ENCODE data around the gene PRRC1. TPM values are rescaled to one million over a fixed set of nuclear protein-coding genes. Genes with fewer than 3 reads are reported as not detected.

The PRRC1 gene
- polyA plus RNA-seq, 1 of the 3 experiments (the other 2 are of a cell fraction), result 26.6 TPM

DNA sequence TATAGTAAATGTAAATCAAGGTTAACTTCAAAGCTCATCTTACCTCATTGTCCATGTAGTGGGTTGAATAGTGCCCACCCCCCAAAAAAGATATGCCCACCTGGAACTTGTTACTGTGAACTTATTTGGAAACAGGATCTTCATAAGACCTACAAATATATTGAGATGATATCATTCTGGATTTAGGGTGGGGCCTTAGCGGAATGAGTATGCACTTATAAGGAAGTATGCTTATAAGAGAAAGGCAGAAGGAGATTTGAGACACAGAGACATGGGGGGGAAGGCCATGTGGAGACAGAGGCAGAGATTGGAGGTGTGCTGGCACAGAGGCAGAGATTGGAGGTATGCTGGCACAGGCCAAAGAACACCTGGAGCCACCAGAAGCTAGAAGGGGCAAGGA is 2.6 kb upstream of the PRRC1 start:
- H3K27me3 ChIP-seq (ENCODE audit: insufficient read depth), result no peaks in the 10 kb centered on the region; the same call in 1 of the 2 replicates
- TF ChIP-seq ELF1 (IDR thresholded peaks at IDR 0.05) (no peak), POLR2AphosphoS5 (IDR thresholded peaks at IDR 0.05; ENCODE audit: low read depth, low read length) (no peak), SMC3 (IDR thresholded peaks at IDR 0.05; ENCODE audit: low read depth, low read length) (no peak), RCOR1 (IDR thresholded peaks at IDR 0.05; ENCODE audit: low read length) (no peak), FOXJ3 (CRISPR knock-in tag; IDR thresholded peaks at IDR 0.05) (no peak), CTCF (IDR thresholded peaks at IDR 0.05) (no peak), YY1 (IDR thresholded peaks at IDR 0.05; ENCODE audit: low read depth) (no peak)
- TF ChIP-seq, protein P1, sequence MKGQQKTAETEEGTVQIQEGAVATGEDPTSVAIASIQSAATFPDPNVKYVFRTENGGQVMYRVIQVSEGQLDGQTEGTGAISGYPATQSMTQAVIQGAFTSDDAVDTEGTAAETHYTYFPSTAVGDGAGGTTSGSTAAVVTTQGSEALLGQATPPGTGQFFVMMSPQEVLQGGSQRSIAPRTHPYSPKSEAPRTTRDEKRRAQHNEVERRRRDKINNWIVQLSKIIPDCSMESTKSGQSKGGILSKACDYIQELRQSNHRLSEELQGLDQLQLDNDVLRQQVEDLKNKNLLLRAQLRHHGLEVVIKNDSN (IDR thresholded peaks at IDR 0.05; ENCODE audit: borderline replicate concordance, low read depth), result no peak
- TF ChIP-seq, protein P2, sequence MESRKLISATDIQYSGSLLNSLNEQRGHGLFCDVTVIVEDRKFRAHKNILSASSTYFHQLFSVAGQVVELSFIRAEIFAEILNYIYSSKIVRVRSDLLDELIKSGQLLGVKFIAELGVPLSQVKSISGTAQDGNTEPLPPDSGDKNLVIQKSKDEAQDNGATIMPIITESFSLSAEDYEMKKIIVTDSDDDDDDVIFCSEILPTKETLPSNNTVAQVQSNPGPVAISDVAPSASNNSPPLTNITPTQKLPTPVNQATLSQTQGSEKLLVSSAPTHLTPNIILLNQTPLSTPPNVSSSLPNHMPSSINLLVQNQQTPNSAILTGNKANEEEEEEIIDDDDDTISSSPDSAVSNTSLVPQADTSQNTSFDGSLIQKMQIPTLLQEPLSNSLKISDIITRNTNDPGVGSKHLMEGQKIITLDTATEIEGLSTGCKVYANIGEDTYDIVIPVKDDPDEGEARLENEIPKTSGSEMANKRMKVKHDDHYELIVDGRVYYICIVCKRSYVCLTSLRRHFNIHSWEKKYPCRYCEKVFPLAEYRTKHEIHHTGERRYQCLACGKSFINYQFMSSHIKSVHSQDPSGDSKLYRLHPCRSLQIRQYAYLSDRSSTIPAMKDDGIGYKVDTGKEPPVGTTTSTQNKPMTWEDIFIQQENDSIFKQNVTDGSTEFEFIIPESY (IDR thresholded peaks at IDR 0.05; ENCODE audit: borderline replicate concordance, low read depth), result no peak
- TF ChIP-seq, protein P3, sequence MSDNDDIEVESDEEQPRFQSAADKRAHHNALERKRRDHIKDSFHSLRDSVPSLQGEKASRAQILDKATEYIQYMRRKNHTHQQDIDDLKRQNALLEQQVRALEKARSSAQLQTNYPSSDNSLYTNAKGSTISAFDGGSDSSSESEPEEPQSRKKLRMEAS (IDR thresholded peaks at IDR 0.05; ENCODE audit: low read depth), result no peak
- CTCF ChIA-PET, result interaction anchor here (2.7 kb wide), 1 partner anchor 22 kb away, joined by 16 read pairs; no protein-coding TSS in a partner anchor

DNA sequence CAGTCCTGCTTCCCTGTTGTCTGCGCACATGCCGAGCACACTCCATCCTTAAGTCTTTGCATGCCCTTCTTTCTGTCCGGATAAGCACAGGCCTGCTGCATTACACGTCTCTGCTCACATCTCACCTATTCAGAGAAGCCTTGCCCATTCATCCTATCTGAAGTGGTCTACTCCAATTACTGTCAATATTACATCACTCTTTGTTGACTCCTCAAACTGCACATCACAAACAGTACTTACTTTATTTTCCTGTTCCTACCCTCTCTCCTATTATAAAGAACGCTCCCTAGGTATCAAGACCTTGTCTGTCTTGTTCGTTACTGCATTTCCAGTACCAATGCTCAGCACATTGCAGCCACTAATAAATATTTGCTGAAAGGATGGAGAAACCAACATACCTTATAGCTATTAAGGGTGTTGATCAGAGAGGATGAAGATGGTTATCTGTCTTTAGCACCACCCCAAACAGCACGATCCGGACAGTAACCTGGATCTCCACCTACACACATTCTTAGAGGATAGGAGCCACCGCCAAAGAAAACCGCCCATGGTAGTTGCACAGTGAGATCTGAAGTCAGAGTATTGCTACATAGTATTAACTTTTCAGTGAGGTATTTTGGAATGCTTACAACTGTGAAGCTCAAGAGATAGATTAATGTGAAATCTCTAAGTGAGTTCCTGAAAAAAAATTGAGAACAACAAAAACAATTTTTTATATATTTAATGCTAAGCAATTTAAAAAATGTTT is 1.6 kb upstream of the PRRC1 start:
- no peaks in the 10 kb centered on the region for H3F3A ChIP-seq (replicated peaks; ENCODE audit: insufficient read depth)
- ChIA-PET CTCF (no interaction called here), POLR2A (no interaction called here)
- H3K36me3 ChIP-seq (replicated peaks in 1 of 2; ENCODE audit: control insufficient read depth in 1 of 2, insufficient read depth in 2 of 2, low read length in 1 of 2), result peaks cover 15 to 22% of the 10 kb centered on the region in 2 experiments
- 93% methylated on average over 10 of the region's 10 CpGs for WGBS (ENCODE audit: low lambda C conversion rate)
- H3K9ac ChIP-seq, result no peak overlapping the region
- peaks cover 4 to 9% of the 10 kb centered on the region in 2 experiments; a peak in 3 of 4 replicates for H3K4me1 ChIP-seq (ENCODE audit: control insufficient read depth in 1 of 2, insufficient read depth in 2 of 2, low read depth in 1 of 2, low read length in 1 of 2)
- no peak overlapping the region for H3K4me3 ChIP-seq (ENCODE audit: low read depth in 2 of 2, low read length in 1 of 2)
- H3K27ac ChIP-seq (ENCODE audit: low read depth in 2 of 2, low read length in 1 of 2), result no peak overlapping the region
- DNase-seq, result no peak
- no peaks in the 10 kb centered on the region for H3K9me2 ChIP-seq
- H3K9me3 ChIP-seq, result no peaks in the 10 kb centered on the region
- no peaks in the 10 kb centered on the region for H3K27me3 ChIP-seq (ENCODE audit: insufficient read depth)
- no peak overlapping the region for H3K4me2 ChIP-seq
- H3K79me2 ChIP-seq (ENCODE audit: insufficient read depth), result peaks cover 34% of the 10 kb centered on the region
- peaks cover 24% of the 10 kb centered on the region for H4K20me1 ChIP-seq (ENCODE audit: insufficient read depth)
- H2AFZ ChIP-seq (ENCODE audit: low read depth), result no peak overlapping the region
- TF ChIP-seq MXI1 (IDR thresholded peaks at IDR 0.05; ENCODE audit: low read depth, low read length) (no peak), RAD21 (IDR thresholded peaks at IDR 0.05; ENCODE audit: low read length) (no peak), SIN3A (IDR thresholded peaks at IDR 0.05; ENCODE audit: borderline replicate concordance, low read depth, low read length) (no peak), CHD2 (IDR thresholded peaks at IDR 0.05; ENCODE audit: low read length, partially characterized antibody) (no peak), RFX5 (IDR thresholded peaks at IDR 0.05; ENCODE audit: low read length) (no peak), CTCF (IDR thresholded peaks at IDR 0.05) (no peak), GABPA (IDR thresholded peaks at IDR 0.05; ENCODE audit: low read depth) (no peak)
- TF ChIP-seq, protein P3 (IDR thresholded peaks at IDR 0.05; ENCODE audit: low read depth), result no peak
- TF ChIP-seq, protein P4, sequence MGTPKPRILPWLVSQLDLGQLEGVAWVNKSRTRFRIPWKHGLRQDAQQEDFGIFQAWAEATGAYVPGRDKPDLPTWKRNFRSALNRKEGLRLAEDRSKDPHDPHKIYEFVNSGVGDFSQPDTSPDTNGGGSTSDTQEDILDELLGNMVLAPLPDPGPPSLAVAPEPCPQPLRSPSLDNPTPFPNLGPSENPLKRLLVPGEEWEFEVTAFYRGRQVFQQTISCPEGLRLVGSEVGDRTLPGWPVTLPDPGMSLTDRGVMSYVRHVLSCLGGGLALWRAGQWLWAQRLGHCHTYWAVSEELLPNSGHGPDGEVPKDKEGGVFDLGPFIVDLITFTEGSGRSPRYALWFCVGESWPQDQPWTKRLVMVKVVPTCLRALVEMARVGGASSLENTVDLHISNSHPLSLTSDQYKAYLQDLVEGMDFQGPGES (IDR thresholded peaks at IDR 0.05; ENCODE audit: low read depth, low read length), result no peak

More for the DNA sequence above, 2.6 kb upstream of the PRRC1 start:
- peaks cover 23% of the 10 kb centered on the region for H3K79me2 ChIP-seq (ENCODE audit: insufficient read depth)
- peaks cover 15% of the 10 kb centered on the region for H4K20me1 ChIP-seq (ENCODE audit: insufficient read depth)
- H3K36me3 ChIP-seq (replicated peaks in 1 of 2; ENCODE audit: control insufficient read depth in 1 of 2, insufficient read depth in 2 of 2, low read length in 1 of 2), result peaks cover 8 to 11% of the 10 kb centered on the region in 2 experiments
- no peak overlapping the region for H3K4me2 ChIP-seq
- POLR2A ChIA-PET, result no interaction called here
- H2AFZ ChIP-seq (ENCODE audit: low read depth), result no peak overlapping the region
- 90% methylated on average over 1 of the region's 1 CpG for WGBS (ENCODE audit: low lambda C conversion rate)
- DNase-seq, result no peak
- H3K4me1 ChIP-seq (ENCODE audit: control insufficient read depth in 1 of 2, insufficient read depth in 2 of 2, low read depth in 1 of 2, low read length in 1 of 2), result peaks cover 4 to 9% of the 10 kb centered on the region in 2 experiments; a peak in 3 of 4 replicates
- H3K9me2 ChIP-seq, result no peaks in the 10 kb centered on the region
- no peak overlapping the region for H3K27ac ChIP-seq (ENCODE audit: low read depth in 2 of 2, low read length in 1 of 2)
- H3F3A ChIP-seq (replicated peaks; ENCODE audit: insufficient read depth), result no peaks in the 10 kb centered on the region
- no peak overlapping the region for H3K9ac ChIP-seq
- no peak overlapping the region for H3K4me3 ChIP-seq (ENCODE audit: low read depth in 2 of 2, low read length in 1 of 2)
- H3K9me3 ChIP-seq, result no peaks in the 10 kb centered on the region

All from SK-N-SH (cell line).